ENCODE measurements around the gene INTS7.
A peak's percentile ranks its signal among the peaks of the same experiment; 100 is the strongest.

Gene INTS7, protein sequence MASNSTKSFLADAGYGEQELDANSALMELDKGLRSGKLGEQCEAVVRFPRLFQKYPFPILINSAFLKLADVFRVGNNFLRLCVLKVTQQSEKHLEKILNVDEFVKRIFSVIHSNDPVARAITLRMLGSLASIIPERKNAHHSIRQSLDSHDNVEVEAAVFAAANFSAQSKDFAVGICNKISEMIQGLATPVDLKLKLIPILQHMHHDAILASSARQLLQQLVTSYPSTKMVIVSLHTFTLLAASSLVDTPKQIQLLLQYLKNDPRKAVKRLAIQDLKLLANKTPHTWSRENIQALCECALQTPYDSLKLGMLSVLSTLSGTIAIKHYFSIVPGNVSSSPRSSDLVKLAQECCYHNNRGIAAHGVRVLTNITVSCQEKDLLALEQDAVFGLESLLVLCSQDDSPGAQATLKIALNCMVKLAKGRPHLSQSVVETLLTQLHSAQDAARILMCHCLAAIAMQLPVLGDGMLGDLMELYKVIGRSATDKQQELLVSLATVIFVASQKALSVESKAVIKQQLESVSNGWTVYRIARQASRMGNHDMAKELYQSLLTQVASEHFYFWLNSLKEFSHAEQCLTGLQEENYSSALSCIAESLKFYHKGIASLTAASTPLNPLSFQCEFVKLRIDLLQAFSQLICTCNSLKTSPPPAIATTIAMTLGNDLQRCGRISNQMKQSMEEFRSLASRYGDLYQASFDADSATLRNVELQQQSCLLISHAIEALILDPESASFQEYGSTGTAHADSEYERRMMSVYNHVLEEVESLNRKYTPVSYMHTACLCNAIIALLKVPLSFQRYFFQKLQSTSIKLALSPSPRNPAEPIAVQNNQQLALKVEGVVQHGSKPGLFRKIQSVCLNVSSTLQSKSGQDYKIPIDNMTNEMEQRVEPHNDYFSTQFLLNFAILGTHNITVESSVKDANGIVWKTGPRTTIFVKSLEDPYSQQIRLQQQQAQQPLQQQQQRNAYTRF

GRCh38 chr1:212035123-212035834 lies at the start of gene INTS7, which contains the start of gene DTL:
Gene INTS7, minus strand, starts transcription at chr1:212035557. Its CDS starts 120 bp downstream, at chr1:212035437.
Gene DTL, plus strand, starts transcription at chr1:212035748. Its CDS starts 143 bp downstream, at chr1:212035891.
- DNase-seq (ENCODE audit: low spot score), result peak; percentile 100

- no peak for DNase-seq (ENCODE audit: low spot score)
These were observed 47.5 kb upstream of the INTS7 start for GRCh38 chr1:212082765-212083406.

DNA sequence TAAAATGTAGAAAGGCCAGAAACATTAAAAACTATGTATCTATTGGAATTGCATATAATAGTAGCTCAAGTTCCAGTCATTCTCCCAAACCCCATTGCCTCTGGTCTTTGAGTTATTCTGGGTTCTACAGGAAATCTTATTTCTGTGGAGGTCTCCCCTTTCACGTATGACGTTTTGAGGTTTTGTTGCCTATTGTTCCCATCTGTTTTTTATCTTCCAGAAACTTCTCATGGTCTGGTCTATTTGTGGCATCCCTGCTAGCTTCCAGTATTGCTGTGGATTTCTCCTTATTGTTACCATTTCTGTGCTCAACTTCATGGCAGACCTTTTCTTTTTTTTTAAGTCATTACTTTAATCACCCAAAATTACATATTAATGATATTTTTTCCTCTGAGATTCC lies 43.5 kb upstream of the INTS7 start:
- DNase-seq (ENCODE audit: low spot score), result no peak

DNA sequence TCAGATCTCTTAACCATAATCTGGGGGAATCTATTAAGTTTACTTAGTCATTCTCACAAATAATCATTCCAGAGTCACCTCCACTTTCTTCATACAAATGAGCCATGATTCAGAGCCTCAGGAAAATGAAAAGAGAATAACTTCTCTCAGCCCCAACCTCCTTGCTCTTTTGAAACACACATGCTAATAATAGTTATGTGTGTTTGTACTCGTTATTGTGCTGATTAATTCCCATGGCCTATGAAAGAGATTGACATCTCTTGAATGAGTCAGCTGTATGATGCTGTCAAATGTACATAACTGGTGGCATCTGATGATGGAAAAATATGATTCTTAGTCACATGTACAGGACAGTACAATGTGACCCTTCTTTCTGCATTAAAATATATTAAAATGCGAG lies 41.7 kb upstream of the INTS7 start:
- DNase-seq (ENCODE audit: low spot score), result no peak

DNA sequence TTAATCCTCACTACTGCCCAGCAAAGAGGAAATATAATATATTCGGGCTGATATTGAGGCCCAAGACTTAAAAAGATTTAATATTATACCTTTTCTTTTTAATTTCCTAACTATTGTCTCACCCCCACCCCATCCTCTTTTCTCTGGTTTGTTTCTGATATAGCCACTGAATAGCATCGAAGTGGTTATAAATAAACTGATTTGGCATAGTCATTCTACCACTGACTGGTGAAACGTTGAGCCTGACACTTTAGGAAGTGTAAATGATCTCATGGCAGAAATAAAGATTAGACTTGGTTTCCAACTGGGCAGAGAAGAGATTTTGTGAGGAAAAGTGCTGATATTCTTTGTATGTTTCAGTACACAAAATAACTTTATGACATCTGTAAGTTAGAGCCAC lies 39.5 kb upstream of the INTS7 start:
- DNase-seq (ENCODE audit: low spot score), result no peak

DNA sequence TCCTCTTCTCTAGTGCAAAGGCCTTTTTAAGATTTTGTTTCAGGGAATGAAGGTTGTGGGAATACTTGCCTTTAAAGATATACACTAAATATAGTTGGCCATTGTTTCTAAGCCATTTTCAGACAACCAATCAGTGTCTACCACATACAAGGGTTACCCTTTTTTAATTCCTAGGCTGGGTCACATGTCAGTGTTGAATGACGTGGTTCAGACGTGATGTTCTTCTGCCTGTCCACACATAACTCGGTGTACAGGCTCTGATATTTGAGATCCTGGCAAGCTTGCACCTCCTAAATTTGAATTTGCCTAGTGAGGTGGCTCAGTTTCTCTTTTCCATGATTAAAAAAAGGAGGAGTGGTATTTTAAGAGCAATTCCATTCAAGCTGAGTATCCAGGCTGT lies 39.0 kb upstream of the INTS7 start:
- DNase-seq (ENCODE audit: low spot score), result no peak

GRCh38 chr1:212073490-212073889 lies 38.1 kb upstream of the INTS7 start:
- DNase-seq (ENCODE audit: low spot score), result no peak

GRCh38 chr1:212072047-212072446 lies 36.7 kb upstream of the INTS7 start:
- DNase-seq (ENCODE audit: low spot score), result no peak

- peak; percentile 14 for DNase-seq (ENCODE audit: low spot score)
These were observed 35.5 kb upstream of the INTS7 start for GRCh38 chr1:212070720-212071302.

- DNase-seq (ENCODE audit: low spot score), result no peak
These were observed 32.4 kb upstream of the INTS7 start for GRCh38 chr1:212067787-212068186.

DNA sequence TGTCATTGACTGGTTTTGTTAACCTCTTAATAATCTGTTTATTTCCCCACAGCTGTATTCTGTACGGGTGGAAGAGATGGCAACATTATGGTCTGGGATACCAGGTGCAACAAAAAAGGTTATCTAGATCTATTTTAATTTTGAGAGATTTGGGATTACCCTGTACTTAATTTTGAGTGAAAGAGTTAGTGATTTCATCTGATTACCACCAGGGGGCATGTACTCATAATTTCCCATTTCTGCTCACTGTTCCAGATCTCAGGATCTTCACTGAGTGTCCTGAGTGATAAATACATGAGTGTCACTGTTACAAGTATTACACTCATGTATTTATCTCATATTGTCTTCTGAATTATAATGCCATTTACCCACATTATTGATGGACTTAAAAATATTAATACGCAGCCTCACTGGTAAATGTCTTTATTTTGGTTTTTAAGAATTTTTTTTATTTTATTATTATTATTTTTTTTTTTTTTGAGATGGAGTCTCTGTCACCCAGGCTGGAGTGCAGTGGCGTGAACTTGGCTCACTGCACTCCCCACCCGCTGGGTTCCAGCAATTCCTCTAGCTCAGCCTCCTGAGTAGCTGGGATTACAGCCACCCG lies 27.6 kb upstream of the INTS7 start:
- DNase-seq (ENCODE audit: low spot score), result peak; percentile 15

DNA sequence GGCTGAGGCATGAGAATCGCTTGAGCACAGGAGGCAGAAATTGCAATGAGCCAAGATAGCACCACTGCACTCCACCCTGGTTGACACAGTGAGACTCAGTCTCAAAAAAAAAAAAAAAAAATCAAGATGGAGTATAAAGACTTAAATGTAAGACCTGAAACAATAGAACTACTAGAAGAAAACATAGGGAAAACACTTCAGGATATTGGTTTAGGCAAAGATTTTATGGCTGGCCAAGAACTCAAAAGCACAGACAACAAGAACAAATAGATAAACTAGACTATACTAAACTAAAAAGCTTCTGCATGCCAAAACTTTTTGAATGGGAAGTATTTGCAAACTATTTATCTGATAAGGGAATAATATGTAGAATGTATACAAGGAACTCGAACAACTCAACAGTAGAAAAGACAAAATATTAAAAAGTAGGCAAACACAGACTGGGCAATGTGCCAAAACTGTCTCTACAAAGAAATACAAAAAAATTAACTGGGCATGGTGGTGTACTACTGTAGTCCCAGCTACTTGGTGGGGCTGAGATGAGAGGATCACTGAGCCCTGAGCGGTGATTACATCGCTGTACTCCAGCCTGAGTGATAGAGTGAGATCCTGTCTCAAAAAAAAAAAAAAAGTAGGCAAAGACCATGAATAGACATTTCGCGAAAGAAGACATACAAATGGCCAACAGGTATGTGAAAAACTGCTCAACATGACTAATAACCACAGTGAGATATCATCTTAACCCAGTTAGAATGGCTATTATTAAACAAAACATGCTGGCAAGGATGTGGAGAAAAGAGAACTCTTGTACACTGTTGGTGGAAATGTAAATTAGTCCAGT lies 25.5 kb upstream of the INTS7 start:
- no peak for DNase-seq (ENCODE audit: low spot score)

DNA sequence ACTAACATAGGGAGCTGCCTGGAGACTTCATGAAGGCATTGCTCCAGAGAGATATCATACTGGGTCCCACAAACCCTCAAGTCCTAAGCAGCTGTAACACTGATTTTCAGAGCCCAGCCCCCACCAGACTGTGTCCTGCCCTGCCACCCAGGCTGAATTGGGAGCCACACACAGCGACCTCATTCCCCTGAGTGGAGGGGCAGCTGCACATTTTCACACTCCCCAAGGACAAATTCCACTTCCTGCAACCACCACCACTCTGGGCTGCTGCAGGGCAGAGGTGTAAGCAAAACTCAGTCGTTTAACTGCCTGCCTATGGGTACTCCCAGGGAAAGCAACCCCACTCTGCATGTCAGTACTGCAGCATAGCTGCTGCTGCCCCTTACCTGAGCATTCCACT lies 20.0 kb upstream of the INTS7 start:
- no peak for DNase-seq (ENCODE audit: low spot score)

GRCh38 chr1:212053993-212054392 lies 18.6 kb upstream of the INTS7 start:
- no peak for DNase-seq (ENCODE audit: low spot score)

- no peak for DNase-seq (ENCODE audit: low spot score)
These were observed 10.6 kb upstream of the INTS7 start for GRCh38 chr1:212045981-212046380.

DNA sequence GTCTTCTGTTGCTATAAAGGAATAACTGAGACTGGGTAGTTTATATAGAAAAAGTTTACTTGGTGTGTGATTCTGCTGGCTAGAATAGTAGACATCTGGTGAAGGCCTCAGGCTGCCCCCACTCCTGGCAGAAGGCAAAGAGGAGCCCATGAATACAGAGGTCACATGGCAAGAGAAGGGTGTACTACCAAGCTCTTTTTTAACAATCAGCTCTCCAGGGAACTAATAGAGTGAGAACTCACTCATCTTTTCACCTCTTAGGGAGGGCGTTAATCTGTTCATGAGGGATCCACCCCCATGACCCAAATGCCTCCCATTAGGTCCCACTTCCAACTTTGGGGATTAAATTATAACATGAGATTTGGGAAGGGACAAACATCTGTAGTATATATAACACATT lies 9.5 kb upstream of the INTS7 start:
- DNase-seq (ENCODE audit: low spot score), result no peak

DNA sequence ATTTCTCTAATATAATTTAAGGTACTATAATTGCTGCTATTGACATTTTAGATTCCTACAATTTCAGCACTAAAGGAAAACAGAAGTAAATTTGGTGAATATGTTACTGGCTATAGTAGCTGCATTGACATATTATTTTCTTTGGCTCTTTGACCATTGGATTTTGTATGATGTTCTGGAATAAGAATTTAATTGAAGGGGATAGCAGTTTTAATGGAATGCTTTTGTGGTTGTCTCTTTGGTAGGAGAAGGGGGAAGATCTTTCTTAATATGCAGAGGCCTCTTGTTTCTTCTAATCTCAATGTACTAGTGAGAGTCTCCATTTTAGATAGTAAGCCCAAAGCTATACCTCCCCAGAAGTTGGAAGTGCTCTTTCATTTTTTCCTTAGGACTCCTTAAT lies 7.1 kb upstream of the INTS7 start:
- no peak for DNase-seq (ENCODE audit: low spot score)

DNA sequence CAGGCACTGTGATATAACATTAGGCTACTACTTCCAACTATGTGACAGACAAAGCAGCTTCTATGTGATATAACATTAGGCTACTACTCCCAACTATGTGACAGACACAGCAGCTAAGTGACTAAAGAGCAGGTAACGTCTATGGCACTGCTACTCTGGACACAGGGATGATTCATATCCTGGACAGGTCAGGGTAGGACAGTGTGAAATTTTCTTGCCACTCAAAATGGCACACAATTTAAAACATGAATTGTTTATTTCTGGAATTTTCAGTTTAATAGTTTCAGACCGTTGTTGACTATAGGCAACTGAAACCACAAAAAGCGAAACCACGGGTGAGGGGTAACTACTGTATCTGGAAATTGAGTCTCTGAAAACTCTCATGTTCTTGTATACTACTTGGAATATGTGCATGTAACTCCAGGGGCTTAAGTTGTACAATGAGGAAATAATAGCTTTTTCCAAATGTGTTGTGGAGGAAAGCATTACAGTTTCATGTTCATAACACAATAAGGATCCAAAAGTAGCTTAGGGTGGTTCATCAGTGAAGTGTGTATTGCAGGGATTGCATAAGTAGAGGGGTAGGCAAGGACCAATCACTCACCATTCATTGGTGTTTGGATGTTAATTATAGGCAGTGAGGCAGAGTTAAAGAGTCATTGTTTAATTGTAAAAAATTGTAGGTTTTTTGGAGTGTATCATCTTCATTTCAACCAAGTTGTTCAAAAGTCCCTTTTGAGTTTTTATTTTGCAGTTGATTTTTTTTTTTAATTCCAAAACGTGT lies 5.5 kb upstream of the INTS7 start:
- DNase-seq (ENCODE audit: low spot score), result no peak

DNA sequence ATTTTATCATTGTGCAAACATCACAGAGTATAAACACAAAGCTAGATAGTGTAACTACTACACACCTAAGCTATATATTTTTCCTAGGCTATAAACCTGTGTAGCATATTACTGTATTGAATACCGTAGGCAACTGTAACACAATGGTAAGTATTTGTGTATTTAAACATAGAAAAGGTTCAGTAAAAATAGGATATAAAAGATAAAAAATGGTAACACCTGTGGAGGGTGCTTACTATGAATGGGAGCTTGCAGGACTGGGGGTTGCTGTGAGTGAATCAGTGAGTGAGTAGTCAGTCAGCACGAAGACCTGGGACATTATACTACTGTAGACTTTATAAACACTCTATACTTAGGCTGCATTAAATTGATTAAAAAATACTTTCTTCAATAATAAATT lies 4.3 kb upstream of the INTS7 start:
- DNase-seq (ENCODE audit: low spot score), result no peak

All from iPS-NIHi11 (cell line).